HT-29 (cell line): Measurements from ENCODE around the gene EMC10. TPM values are rescaled to one million over a fixed set of nuclear protein-coding genes. Genes with fewer than 3 reads are reported as not detected.
"Not testable (repeated sequence)": the region's sequence is repeated elsewhere in the genome, so short reads cannot be mapped to it uniquely, and the experiment has no call there.

Experiments
- DNase-seq: peaks from one replicate; pipeline ENCODE4 v3.0.0-alpha.2; 2015; ENCODE audit warnings: low spot score
- total RNA-seq: library from RNA; depleted of rRNA; stranded (reverse); fragments of >200 nt; shearing (Covaris generic); gene quantifications from 2 replicates; pipeline ENCODE4 v1.2.3, GENCODE V29; 2014; rRNA removed

Gene EMC10
- total RNA-seq = 324 and 336 TPM in 2 replicates

GRCh38 chr19:50476224-50476906 is at the start of gene EMC10, which contains the start of gene GARIN5A:
Gene EMC10 (plus strand): TSS chr19:50476507. CDS start chr19:50476545, 38 bp downstream.
Gene GARIN5A (minus strand): TSS chr19:50476848. CDS start chr19:50476388, 460 bp downstream.
- peak; percentile 99 for DNase-seq

GRCh38 chr19:50427318-50427925 is 48.9 kb upstream of the EMC10 start:
- no peak for DNase-seq

- DNase-seq = no peak
Observed at GRCh38 chr19:50427997-50428425, 48.3 kb upstream of the EMC10 start.

DNA sequence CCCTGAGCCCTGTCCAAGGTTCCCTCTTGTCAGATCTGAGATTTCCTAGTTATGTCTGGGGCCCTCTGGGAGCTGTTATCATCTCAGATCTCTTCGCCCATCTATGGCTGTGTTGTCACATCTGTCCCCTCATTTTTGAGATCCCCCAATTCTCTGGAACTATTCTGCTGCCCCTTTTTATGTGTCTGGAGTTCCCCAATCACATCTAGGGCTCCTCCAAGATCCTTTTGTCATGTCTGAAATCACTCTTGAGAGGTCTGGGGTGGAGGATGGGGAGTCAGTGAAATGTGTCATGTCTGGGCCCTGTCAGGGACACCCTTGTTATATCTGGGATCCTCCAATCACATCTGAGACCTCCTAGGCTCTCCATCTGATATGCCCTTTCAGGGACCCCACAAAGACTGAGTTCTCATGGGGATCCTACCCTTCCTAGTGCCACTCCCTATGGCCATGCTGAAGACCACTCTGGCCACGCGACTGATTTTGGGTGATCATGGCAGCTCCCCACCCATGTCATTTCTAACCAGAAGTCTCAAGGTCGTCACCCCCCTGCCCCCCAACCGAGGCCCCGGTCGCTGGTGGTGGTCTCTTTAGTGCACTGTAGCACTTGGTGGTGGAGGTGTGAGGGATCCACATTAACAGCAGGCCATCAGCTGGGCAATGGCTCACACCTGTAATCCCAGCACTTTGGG is 47.4 kb upstream of the EMC10 start:
- no peak for DNase-seq

- no peak for DNase-seq
Observed at GRCh38 chr19:50430888-50431342, 45.4 kb upstream of the EMC10 start.

DNA sequence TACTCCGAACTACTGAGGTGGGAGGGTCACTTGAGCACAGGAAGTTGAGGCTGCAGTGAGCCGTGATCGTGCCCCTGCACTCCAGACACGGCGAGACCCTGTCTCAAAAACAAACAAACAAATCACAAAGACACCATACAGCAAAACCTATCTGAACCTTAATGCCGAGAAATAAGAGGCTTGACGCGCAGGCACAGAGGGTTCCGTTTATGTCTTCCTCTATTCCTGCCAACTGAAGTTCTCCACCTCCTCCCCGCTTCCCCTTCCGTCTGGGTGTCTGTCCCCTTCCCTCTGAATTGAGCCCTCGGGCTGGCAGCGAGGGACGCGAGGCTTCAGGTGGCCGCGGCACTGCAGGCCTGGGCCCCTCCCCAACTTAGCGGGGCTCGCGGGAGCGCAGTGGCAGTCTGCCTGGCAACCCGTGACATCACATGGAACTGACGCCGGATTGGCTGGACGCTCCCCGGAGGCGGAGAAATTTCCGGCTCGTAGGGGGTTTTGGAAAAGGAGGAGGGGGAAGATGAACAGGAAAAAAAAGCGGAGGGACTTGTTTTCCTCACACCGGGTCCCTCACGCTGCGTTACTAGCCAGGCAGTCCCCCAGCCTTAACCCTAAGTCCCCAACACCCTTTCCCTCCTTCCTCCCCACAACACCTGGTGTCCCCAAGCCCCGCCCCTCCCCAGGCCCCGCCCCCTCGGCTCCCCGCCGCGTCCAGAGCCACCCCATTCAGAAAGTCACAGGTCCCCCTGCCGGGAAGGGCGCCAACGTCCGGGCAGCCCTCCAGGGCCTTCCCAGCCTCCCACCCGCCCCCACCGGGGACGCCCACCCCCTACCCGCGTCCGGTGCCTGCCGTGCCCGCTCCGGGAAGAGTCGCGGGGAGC is 44.7 kb upstream of the EMC10 start:
- DNase-seq = peak; percentile 91

- peak; percentile 29 for DNase-seq
Observed at GRCh38 chr19:50432221-50433028, 43.9 kb upstream of the EMC10 start, which contains the start of gene MYBPC2. Gene MYBPC2 (plus strand): TSS chr19:50432892. CDS start chr19:50432954, 62 bp downstream.

DNA sequence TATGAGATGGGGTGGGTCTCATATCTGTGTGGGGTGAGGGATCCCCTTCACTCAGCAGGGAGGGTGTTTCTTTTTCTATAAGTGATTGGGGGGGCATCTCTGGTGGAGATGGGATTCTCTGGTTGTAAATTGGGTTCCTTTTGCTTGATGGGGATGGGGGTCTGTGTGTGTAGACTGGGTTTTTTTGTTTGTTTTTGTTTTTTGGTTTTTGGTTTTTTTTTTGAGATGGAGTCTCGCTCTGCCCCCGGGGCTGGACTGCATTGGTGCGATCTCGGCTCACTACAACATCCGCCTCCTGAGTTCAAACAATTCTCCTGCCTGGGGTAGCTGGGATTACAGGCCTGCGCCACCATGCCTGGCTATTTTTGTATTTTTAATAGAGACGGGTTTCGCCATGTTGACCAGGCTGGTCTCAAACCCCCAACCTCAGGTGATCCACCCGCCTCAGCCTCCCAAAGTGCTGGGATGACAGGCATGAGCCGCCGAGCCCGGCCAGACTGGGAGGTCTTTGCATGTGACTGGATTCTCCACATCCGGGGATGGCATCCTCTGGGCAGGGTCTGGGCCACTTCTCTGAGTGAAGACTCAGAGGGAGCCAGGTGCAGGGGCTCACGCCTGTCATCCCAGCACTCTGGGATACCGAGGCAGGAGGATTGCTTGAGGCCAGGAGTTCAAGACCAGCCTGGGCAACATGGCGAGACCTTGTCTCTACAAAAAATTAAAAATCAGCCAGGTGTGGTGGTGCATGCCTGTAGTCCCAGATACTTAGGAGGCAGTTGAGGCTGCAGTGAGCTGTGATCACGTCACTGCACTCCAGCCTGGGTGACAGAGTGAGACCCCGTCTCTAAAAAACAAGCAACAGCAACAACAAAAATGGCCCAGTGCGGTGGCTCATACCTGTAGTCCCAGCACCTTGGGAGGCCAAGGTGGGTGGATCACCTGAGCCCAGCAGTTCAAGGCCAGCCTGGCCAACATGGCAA is 42.8 kb upstream of the EMC10 start:
- no peak for DNase-seq

GRCh38 chr19:50434525-50434924 is 41.8 kb upstream of the EMC10 start:
- DNase-seq = no peak

DNA sequence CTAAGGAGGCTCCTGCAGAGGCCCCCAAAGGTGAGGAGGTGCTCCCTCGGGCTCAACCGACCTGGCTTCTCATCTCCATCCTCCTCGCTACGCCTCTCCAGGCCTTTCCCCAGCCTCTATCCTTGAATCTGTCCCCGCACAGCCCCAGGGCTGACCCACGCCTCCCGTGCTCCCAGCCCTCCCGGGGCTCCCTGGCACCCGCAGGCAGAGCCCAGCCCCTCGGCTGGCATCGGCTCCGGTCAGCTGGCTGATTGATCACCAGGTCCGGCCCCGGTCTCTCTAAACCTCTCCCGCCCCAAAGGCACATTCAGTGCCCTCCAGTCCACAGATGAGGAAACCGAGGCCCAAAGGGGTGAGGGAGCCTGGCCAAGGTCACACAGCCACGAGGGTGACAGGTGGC is 41.1 kb upstream of the EMC10 start:
- no peak for DNase-seq

- no peak for DNase-seq
Observed at GRCh38 chr19:50435627-50436026, 40.7 kb upstream of the EMC10 start.

- DNase-seq = no peak
Observed at GRCh38 chr19:50437862-50438449, 38.4 kb upstream of the EMC10 start.

DNA sequence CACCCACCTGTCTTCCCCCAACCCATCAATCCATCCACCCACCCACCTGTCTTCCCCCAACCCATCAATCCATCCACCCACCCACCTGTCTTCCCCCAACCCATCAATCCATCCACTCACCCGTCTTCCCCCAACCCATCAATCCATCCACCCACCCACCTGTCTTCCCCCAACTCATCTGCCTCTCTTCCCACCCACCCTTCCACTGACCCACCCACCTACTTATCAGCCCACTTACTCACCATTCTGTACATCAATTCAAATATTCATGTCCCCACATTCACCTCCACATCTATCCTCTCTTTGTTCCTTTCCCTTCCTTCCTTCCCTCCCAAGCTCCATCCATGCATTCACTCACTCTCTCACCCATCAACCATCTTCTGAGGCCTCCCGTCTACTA is 37.2 kb upstream of the EMC10 start:
- not testable (repeated sequence) for DNase-seq

DNA sequence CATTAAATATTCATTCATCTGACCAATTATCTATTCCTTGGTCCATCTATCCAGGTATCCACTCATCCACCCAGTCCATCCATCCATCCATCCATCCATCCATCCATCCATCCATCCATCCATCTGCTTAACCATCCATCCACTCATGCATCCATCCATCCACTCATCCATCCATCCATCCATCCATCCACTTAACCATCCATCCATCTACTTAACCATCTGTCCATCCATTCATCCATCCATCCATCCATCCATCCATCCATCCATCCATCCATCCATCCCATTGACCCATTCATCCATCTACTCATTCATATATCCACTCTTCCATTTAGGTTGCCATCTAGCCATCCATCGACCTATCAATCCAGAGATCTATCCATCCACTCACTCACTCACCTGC is 32.2 kb upstream of the EMC10 start:
- no peak for DNase-seq

DNA sequence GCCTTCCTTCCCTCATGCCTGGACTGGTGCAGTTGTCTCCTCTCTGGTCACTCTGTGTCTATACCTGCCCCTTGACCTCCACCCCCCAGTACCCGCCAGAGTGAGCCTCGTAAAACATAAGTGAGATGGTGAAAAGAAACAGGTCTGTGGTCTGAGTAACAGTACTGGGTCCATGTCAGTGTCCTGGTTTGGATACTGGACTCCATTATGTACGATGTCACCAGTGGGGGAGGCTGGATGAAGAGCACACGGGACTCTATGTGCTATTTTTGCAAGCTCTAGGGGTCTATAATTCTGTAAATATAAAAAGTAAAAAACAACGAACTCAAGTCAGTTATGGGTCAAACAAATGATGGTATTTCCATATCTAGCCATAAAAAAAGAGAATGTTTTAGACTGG is 29.3 kb upstream of the EMC10 start:
- no peak for DNase-seq

GRCh38 chr19:50447750-50448149 is 28.6 kb upstream of the EMC10 start:
- no peak for DNase-seq

GRCh38 chr19:50449236-50449899 is 26.9 kb upstream of the EMC10 start:
- peak; percentile 31 for DNase-seq
